HEK293 (cell line): ENCODE measurements around the gene TSACC.

Experiments
- BCL11A ChIP-seq: fragments of 450-650 bp; formaldehyde crosslinking; IDR thresholded peaks from 2 replicates; pipeline ENCODE4 v1.5.1; 2016; ENCODE audit warnings: low read depth, missing biosample characterization, missing genetic modification characterization
- HIC1 ChIP-seq: fragments of 450-650 bp; formaldehyde crosslinking; IDR thresholded peaks from 2 replicates; pipeline ENCODE4 v1.5.1; 2016; ENCODE audit warnings: missing biosample characterization, missing genetic modification characterization
- INSM2 ChIP-seq: fragments of 450-650 bp; formaldehyde crosslinking; IDR thresholded peaks from 2 replicates; pipeline ENCODE4 v1.5.1; 2016; ENCODE audit warnings: missing biosample characterization, missing genetic modification characterization
- KLF1 ChIP-seq: fragments of 450-650 bp; formaldehyde crosslinking; IDR thresholded peaks from 2 replicates; pipeline ENCODE4 v1.5.1; 2016; ENCODE audit warnings: missing biosample characterization, missing genetic modification characterization
- KLF8 ChIP-seq: fragments of 450-650 bp; formaldehyde crosslinking; IDR thresholded peaks from 2 replicates; pipeline ENCODE4 v1.5.1; 2016; ENCODE audit warnings: missing biosample characterization, missing genetic modification characterization
- MEIS1 ChIP-seq: sonication (generic); formaldehyde crosslinking; IDR thresholded peaks from 2 replicates; pipeline ENCODE4 v1.8.1; 2022; ENCODE audit warnings: missing genetic modification reagents, mild to moderate bottlenecking, borderline replicate concordance
- SP3 ChIP-seq: fragments of 450-650 bp; formaldehyde crosslinking; IDR thresholded peaks from 2 replicates; pipeline ENCODE4 v1.5.1; 2016; ENCODE audit warnings: missing biosample characterization, missing genetic modification characterization
- ZBTB1 ChIP-seq: fragments of 450-650 bp; formaldehyde crosslinking; IDR thresholded peaks from 2 replicates; pipeline ENCODE4 v1.5.1; 2016; ENCODE audit warnings: missing biosample characterization, missing genetic modification characterization
- ZBTB17 ChIP-seq: fragments of 450-650 bp; formaldehyde crosslinking; IDR thresholded peaks from 2 replicates; pipeline ENCODE4 v1.5.1; 2016; ENCODE audit warnings: missing biosample characterization, missing genetic modification characterization
- ZBTB26 ChIP-seq: fragments of 450-650 bp; formaldehyde crosslinking; optimal IDR thresholded peaks from 2 replicates; pipeline ENCODE3; 2016; ENCODE audit warnings: missing biosample characterization, mild to moderate bottlenecking, missing genetic modification characterization
- ZBTB49 ChIP-seq: fragments of 450-650 bp; formaldehyde crosslinking; IDR thresholded peaks from 2 replicates; pipeline ENCODE4 v1.5.1; 2016; ENCODE audit warnings: missing biosample characterization, missing genetic modification characterization, low read depth
- ZEB2 ChIP-seq: fragments of 450-650 bp; formaldehyde crosslinking; IDR thresholded peaks from 2 replicates; pipeline ENCODE4 v1.5.1; 2016; ENCODE audit warnings: missing biosample characterization, missing genetic modification characterization
- ZNF184 ChIP-seq: fragments of 450-650 bp; IDR thresholded peaks from 2 replicates; pipeline ENCODE4 v1.5.1; 2018; ENCODE audit warnings: missing biosample characterization, mild to moderate bottlenecking, missing genetic modification characterization
- ZNF292 ChIP-seq: fragments of 450-650 bp; formaldehyde crosslinking; IDR thresholded peaks from 2 replicates; pipeline ENCODE4 v1.5.1; 2016; ENCODE audit warnings: low read depth, missing biosample characterization, missing genetic modification characterization, borderline replicate concordance
- ZNF324 ChIP-seq: fragments of 450-650 bp; formaldehyde crosslinking; IDR thresholded peaks from 2 replicates; pipeline ENCODE4 v1.5.1; 2016; ENCODE audit warnings: missing biosample characterization, missing genetic modification characterization
- ZNF350 ChIP-seq: fragments of 450-650 bp; formaldehyde crosslinking; IDR thresholded peaks from 2 replicates; pipeline ENCODE4 v1.5.0; 2017; ENCODE audit warnings: missing biosample characterization, mild to moderate bottlenecking, missing genetic modification characterization
- ZNF37A ChIP-seq: fragments of 450-650 bp; IDR thresholded peaks from 2 replicates; pipeline ENCODE4 v1.5.1; 2018; ENCODE audit warnings: missing biosample characterization, missing genetic modification characterization
- ZNF555 ChIP-seq: fragments of 450-650 bp; formaldehyde crosslinking; conservative IDR thresholded peaks from 2 replicates; pipeline ENCODE4 v1.5.1; 2017; ENCODE audit warnings: missing biosample characterization, mild to moderate bottlenecking, missing genetic modification characterization, inconsistent platforms
- ZNF580 ChIP-seq: fragments of 450-650 bp; formaldehyde crosslinking; IDR thresholded peaks from 2 replicates; pipeline ENCODE4 v1.5.1; 2016; ENCODE audit warnings: missing biosample characterization, missing genetic modification characterization
- ZNF624 ChIP-seq: fragments of 450-650 bp; formaldehyde crosslinking; IDR thresholded peaks from 2 replicates; pipeline ENCODE4 v1.5.1; 2017; ENCODE audit warnings: missing biosample characterization, missing genetic modification characterization
- ZNF626 ChIP-seq: fragments of 450-650 bp; sonication (Bioruptor Pico); formaldehyde crosslinking; IDR thresholded peaks from 2 replicates; pipeline ENCODE4 v1.5.1; 2018; ENCODE audit warnings: missing biosample characterization, missing genetic modification characterization, inconsistent platforms
- ZNF692 ChIP-seq: fragments of 450-650 bp; formaldehyde crosslinking; IDR thresholded peaks from 2 replicates; pipeline ENCODE4 v1.5.1; 2016; ENCODE audit warnings: missing biosample characterization, missing genetic modification characterization
- ZNF777 ChIP-seq: fragments of 450-650 bp; formaldehyde crosslinking; IDR thresholded peaks from 2 replicates; pipeline ENCODE4 v1.5.1; 2017; ENCODE audit warnings: missing biosample characterization, missing genetic modification characterization, borderline replicate concordance

The TSACC gene

GRCh38 chr1:156295391-156295947 lies 42.9 kb upstream of the TSACC start, which contains the start of gene GLMP (continued):
- TF ChIP-seq ZBTB49 (tag by site-specific recombination) (no peak), ZNF292 (no peak), ZBTB17 (tag by site-specific recombination) (no peak), ZNF324 (tag by site-specific recombination) (no peak), INSM2 (tag by site-specific recombination) (no peak), KLF1 (tag by site-specific recombination) (peak; percentile 58; the same call in 1 of the 2 replicates), BCL11A (tag by site-specific recombination) (no peak), KLF8 (tag by site-specific recombination) (peak; percentile 49; the same call in 1 of the 2 replicates), ZNF350 (tag by site-specific recombination) (no peak), ZNF555 (tag by site-specific recombination) (no peak), ZNF184 (tag by site-specific recombination) (no peak), HIC1 (tag by site-specific recombination) (peak; percentile 63; the same call in 1 of the 2 replicates), ZNF624 (tag by site-specific recombination) (no peak), MEIS1 (CRISPR knock-in tag) (no peak), ZNF580 (tag by site-specific recombination) (no peak), ZBTB26 (tag by site-specific recombination) (peak; percentile 19), ZEB2 (no peak), ZNF777 (tag by site-specific recombination) (no peak), ZBTB1 (tag by site-specific recombination) (no peak), ZNF37A (no peak), ZNF692 (no peak), ZNF626 (no peak), SP3 (peak; percentile 66)
